H9 (cell line): ENCODE measurements around the gene MCM7. TPM values are rescaled to one million over a fixed set of nuclear protein-coding genes. Genes with fewer than 3 reads are reported as not detected.

Experiments used
- DNase-seq: peaks from one replicate; pipeline ENCODE4 v3.0.0-alpha.2; 2017
- H2AFZ ChIP-seq: one replicate; pipeline ENCODE4 v1.6.1; 2013; ENCODE audit warnings: mild to moderate bottlenecking, low read length, control low read depth, moderate library complexity
- H2AK5ac ChIP-seq: 2 replicates; pipeline ENCODE4 v1.6.1; 2013; ENCODE audit warnings: low read length, control low read depth, mixed read lengths; ENCODE audit not compliant: insufficient read length
- H2BK120ac ChIP-seq: one replicate; pipeline ENCODE4 v1.6.1; 2013; ENCODE audit warnings: low read depth, mild to moderate bottlenecking, low read length, control low read depth, inconsistent platforms; ENCODE audit not compliant: poor library complexity, severe bottlenecking
- H2BK12ac ChIP-seq: 2 replicates; pipeline ENCODE4 v1.6.1; 2013; ENCODE audit warnings: low read length, control low read depth, mixed read lengths, low read depth; ENCODE audit not compliant: insufficient read length
- H2BK15ac ChIP-seq: 2 replicates; pipeline ENCODE4 v1.6.1; 2013; ENCODE audit warnings: low read depth, low read length, control low read depth
- H2BK20ac ChIP-seq: one replicate; pipeline ENCODE4 v1.6.1; 2013; ENCODE audit warnings: low read depth, mild to moderate bottlenecking, low read length, control low read depth, inconsistent platforms; ENCODE audit not compliant: poor library complexity, severe bottlenecking
- H2BK5ac ChIP-seq: 2 replicates; pipeline ENCODE4 v1.6.1; 2013; ENCODE audit warnings: low read length, control low read depth, mixed read lengths; ENCODE audit not compliant: insufficient read length
- H3K14ac ChIP-seq: 2 replicates; pipeline ENCODE4 v1.6.1; 2013; ENCODE audit warnings: low read length, control low read depth; ENCODE audit not compliant: insufficient read depth
- H3K18ac ChIP-seq: 2 replicates; pipeline ENCODE4 v1.6.1; 2013; ENCODE audit warnings: low read depth, mild to moderate bottlenecking, mixed read lengths, low read length, control low read depth; ENCODE audit not compliant: insufficient read length
- H3K23ac ChIP-seq: 2 replicates; pipeline ENCODE4 v1.6.1; 2013; ENCODE audit warnings: low read length, control low read depth, mixed read lengths, low read depth; ENCODE audit not compliant: insufficient read length
- H3K23me2 ChIP-seq: 2 replicates; pipeline ENCODE4 v1.6.1; 2013; ENCODE audit warnings: low read depth, mild to moderate bottlenecking, mixed read lengths, low read length, control low read depth; ENCODE audit not compliant: insufficient read length, poor library complexity, severe bottlenecking
- H3K27ac ChIP-seq: 2 replicates; pipeline ENCODE4 v1.5.1; 2013; ENCODE audit warnings: low read length, control low read depth, mixed read lengths, low read depth; ENCODE audit not compliant: insufficient read length
- H3K27me3 ChIP-seq: 2 replicates; pipeline ENCODE4 v1.6.1; 2013; ENCODE audit warnings: low read length, control low read depth, inconsistent platforms; ENCODE audit not compliant: insufficient read depth
- H3K4ac ChIP-seq: 2 replicates; pipeline ENCODE4 v1.6.1; 2013; ENCODE audit warnings: low read depth, mild to moderate bottlenecking, control low read depth, inconsistent platforms, low read length, moderate library complexity
- H3K4me1 ChIP-seq: 2 replicates; pipeline ENCODE4 v1.6.1; 2013; ENCODE audit warnings: low read length, control low read depth, inconsistent platforms; ENCODE audit not compliant: insufficient read depth
- H3K4me2 ChIP-seq: 2 replicates; pipeline ENCODE4 v1.6.1; 2013; ENCODE audit warnings: low read length, control low read depth, mixed read lengths; ENCODE audit not compliant: insufficient read length, insufficient read depth
- H3K56ac ChIP-seq: 2 replicates; pipeline ENCODE4 v1.6.1; 2013; ENCODE audit warnings: low read depth, mild to moderate bottlenecking, mixed read lengths, low read length, control low read depth; ENCODE audit not compliant: insufficient read length
- H3K79me1 ChIP-seq: 2 replicates; pipeline ENCODE4 v1.6.1; 2013; ENCODE audit warnings: low read depth, mild to moderate bottlenecking, moderate library complexity, low read length, control low read depth, inconsistent platforms; ENCODE audit not compliant: insufficient read depth, poor library complexity, severe bottlenecking
- H3K79me2 ChIP-seq: 2 replicates; pipeline ENCODE4 v1.6.1; 2013; ENCODE audit warnings: low read length, control low read depth, inconsistent platforms; ENCODE audit not compliant: insufficient read depth
- H3K9ac ChIP-seq: 2 replicates; pipeline ENCODE4 v1.6.1; 2013; ENCODE audit warnings: low read length, control low read depth, mixed read lengths; ENCODE audit not compliant: insufficient read length; ENCODE audit errors: extremely low read depth
- H3K9me3 ChIP-seq: one replicate; pipeline ENCODE4 v1.6.1; 2013; ENCODE audit warnings: low read depth, low read length, inconsistent platforms; ENCODE audit not compliant: control insufficient read depth
- H3T11ph ChIP-seq: one replicate; pipeline ENCODE4 v1.6.1; 2013; ENCODE audit warnings: mild to moderate bottlenecking, low read length, control low read depth, inconsistent platforms
- H4K20me1 ChIP-seq: one replicate; pipeline ENCODE4 v1.6.1; 2013; ENCODE audit not compliant: control insufficient read depth, insufficient read length, insufficient read depth
- H4K5ac ChIP-seq: 2 replicates; pipeline ENCODE4 v1.6.1; 2013; ENCODE audit warnings: low read depth, mild to moderate bottlenecking, mixed read lengths, low read length, control low read depth; ENCODE audit not compliant: insufficient read length
- H4K8ac ChIP-seq: replicated peaks from 2 replicates; pipeline ENCODE4 v1.6.1; 2013; ENCODE audit warnings: low read length, control low read depth, mixed read lengths, low read depth; ENCODE audit not compliant: insufficient read length
- H4K91ac ChIP-seq: 2 replicates; pipeline ENCODE4 v1.6.1; 2013; ENCODE audit warnings: low read depth, mild to moderate bottlenecking, moderate library complexity, mixed read lengths, low read length, control low read depth; ENCODE audit not compliant: insufficient read length
- H3K27ac Mint-ChIP-seq, 3 experiments: 2 replicates in 2 of 3; 3 replicates in 1 of 3; pipeline ENCODE4 v1.8.0; 2020 to 2021; ENCODE audit warnings: mixed read lengths in 3 of 3, mild to moderate bottlenecking in 1 of 3, moderate library complexity in 1 of 3
- H3K27me3 Mint-ChIP-seq: 2 replicates; pipeline ENCODE4 v1.8.0; 2021; ENCODE audit warnings: low read depth, mild to moderate bottlenecking, moderate library complexity, mixed read lengths
- H3K36me3 Mint-ChIP-seq, 3 experiments: 2 replicates in 2 of 3; 3 replicates in 1 of 3; pipeline ENCODE4 v1.8.0; 2020 to 2021; ENCODE audit warnings: low read depth in 3 of 3, mixed read lengths in 3 of 3; ENCODE audit not compliant: insufficient read depth in 1 of 3
- H3K4me1 Mint-ChIP-seq, 2 experiments: 2 replicates each; pipeline ENCODE4 v1.8.0; 2020; ENCODE audit warnings: mixed read lengths in 2 of 2
- H3K4me3 Mint-ChIP-seq, 2 experiments: 2 replicates in 1 of 2; 3 replicates in 1 of 2; pipeline ENCODE4 v1.8.0; 2020 to 2021; ENCODE audit warnings: mild to moderate bottlenecking in 2 of 2, mixed read lengths in 2 of 2, moderate library complexity in 1 of 2
- H3K9me3 Mint-ChIP-seq, 2 experiments: 2 replicates in 1 of 2; 3 replicates in 1 of 2; pipeline ENCODE4 v1.8.0; 2020; ENCODE audit warnings: mild to moderate bottlenecking in 2 of 2, mixed read lengths in 2 of 2, moderate library complexity in 1 of 2
- WGBS: extraction: QIAGEN DNeasy Blood & Tissue Kit; methylation state at CpG from one replicate; pipeline ENCODE4 v1.1.7; 2013; ENCODE audit warnings: missing lambda C conversion rate, low lambda C conversion rate, mixed read lengths; ENCODE audit not compliant: insufficient read length; ENCODE audit errors: extremely low coverage; 5-methylcytosine and 5-hydroxymethylcytosine counted together
- total RNA-seq: library from RNA; stranded (reverse); gene quantifications from 2 replicates; pipeline ENCODE4 v1.2.1, GENCODE V29; 2021
- TF ChIP-seq, protein P1 (sequence below): fragments of 200-600 bp; sonication (generic); conservative IDR thresholded peaks from 3 replicates; pipeline ENCODE4 v1.8.0; 2021; ENCODE audit warnings: antibody characterized with exemption, mild to moderate bottlenecking

The MCM7 gene
- total RNA-seq, 1 experiment from 2014 or later = 390 TPM

DNA sequence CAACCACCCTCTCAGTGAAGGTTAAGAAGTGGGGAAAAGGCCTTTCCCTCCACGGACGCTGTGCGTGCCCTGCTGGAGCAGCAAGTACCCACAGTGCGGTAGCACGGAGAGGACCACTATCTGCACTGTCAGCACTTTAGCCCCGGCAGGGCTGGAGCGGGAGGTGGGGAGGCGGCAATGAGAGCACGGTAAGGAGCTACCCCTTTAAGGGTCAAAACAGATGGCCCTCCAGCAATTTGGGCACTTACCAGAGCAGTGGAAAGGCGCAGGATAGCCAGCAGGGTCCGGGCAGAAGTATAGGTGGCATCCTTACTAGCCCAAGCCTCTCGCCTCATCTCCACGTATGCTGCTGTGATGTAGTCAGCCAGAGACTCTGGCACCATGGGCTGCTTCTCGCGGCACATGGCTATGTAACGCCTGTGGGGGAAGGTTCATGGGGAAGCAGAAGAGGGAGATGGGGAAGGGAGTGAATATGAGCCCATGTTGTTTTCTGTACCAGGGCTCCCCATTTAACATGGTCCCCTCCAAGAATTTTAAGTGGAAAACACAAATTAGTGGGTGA is 7.2 kb downstream of the MCM7 start:
- no peak overlapping the region for H2BK5ac ChIP-seq
- H2AFZ ChIP-seq = no peak overlapping the region
- H4K5ac ChIP-seq = no peak overlapping the region
- no peaks in the 10 kb centered on the region for H4K20me1 ChIP-seq
- H4K91ac ChIP-seq = no peak overlapping the region
- no peak overlapping the region for H3T11ph ChIP-seq
- WGBS = no CpG with 5 or more reads among the region's 16 CpGs
- H3K9me3 ChIP-seq = no peaks in the 10 kb centered on the region
- Mint-ChIP-seq H3K9me3 (no peaks in the 10 kb centered on the region; a peak in 1 of 5 replicates), H3K4me3 (peak overlapping the region in 1 of 2 experiments; percentile 46; a peak in 2 of 5 replicates), H3K27me3 (peaks cover 4% of the 10 kb centered on the region), H3K36me3 (peaks cover 85 to 94% (median 92%) of the 10 kb centered on the region in 3 experiments), H3K27ac (peak overlapping the region; percentile 52 to 88 (median 86); a peak in 5 of 7 replicates), H3K4me1 (peaks cover 14 to 21% of the 10 kb centered on the region in 2 experiments)
- no peaks in the 10 kb centered on the region for H3K27me3 ChIP-seq
- H3K79me1 ChIP-seq = peaks cover 3% of the 10 kb centered on the region
- no peaks in the 10 kb centered on the region for H3K4me1 ChIP-seq
- H3K27ac ChIP-seq = no peak overlapping the region
- no peak overlapping the region for H2BK15ac ChIP-seq
- no peak overlapping the region for H3K18ac ChIP-seq
- H3K4me2 ChIP-seq = no peak overlapping the region
- H2AK5ac ChIP-seq = no peak overlapping the region
- H2BK20ac ChIP-seq = no peak overlapping the region
- no peak overlapping the region for H2BK120ac ChIP-seq
- no peak overlapping the region for H2BK12ac ChIP-seq
- DNase-seq = no peak
- no peak overlapping the region for H3K9ac ChIP-seq
- H4K8ac ChIP-seq = no peak overlapping the region
- H3K56ac ChIP-seq = no peak overlapping the region
- H3K23ac ChIP-seq = no peak overlapping the region
- H3K14ac ChIP-seq = no peak overlapping the region
- no peak overlapping the region for H3K4ac ChIP-seq
- TF ChIP-seq, protein P1, sequence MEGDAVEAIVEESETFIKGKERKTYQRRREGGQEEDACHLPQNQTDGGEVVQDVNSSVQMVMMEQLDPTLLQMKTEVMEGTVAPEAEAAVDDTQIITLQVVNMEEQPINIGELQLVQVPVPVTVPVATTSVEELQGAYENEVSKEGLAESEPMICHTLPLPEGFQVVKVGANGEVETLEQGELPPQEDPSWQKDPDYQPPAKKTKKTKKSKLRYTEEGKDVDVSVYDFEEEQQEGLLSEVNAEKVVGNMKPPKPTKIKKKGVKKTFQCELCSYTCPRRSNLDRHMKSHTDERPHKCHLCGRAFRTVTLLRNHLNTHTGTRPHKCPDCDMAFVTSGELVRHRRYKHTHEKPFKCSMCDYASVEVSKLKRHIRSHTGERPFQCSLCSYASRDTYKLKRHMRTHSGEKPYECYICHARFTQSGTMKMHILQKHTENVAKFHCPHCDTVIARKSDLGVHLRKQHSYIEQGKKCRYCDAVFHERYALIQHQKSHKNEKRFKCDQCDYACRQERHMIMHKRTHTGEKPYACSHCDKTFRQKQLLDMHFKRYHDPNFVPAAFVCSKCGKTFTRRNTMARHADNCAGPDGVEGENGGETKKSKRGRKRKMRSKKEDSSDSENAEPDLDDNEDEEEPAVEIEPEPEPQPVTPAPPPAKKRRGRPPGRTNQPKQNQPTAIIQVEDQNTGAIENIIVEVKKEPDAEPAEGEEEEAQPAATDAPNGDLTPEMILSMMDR = no peak
- H3K23me2 ChIP-seq = peaks cover 4% of the 10 kb centered on the region
- H3K79me2 ChIP-seq = no peaks in the 10 kb centered on the region; the same call in 1 of the 2 replicates
